ENCODE measurements around the gene PDCL2. TPM values are rescaled to one million over a fixed set of nuclear protein-coding genes. Genes with fewer than 3 reads are reported as not detected.
A peak's percentile ranks its signal among the peaks of the same experiment; 100 is the strongest.
"Not testable (repeated sequence)": the region's sequence is repeated elsewhere in the genome, so short reads cannot be mapped to it uniquely, and the experiment has no call there.

Gene PDCL2
- total RNA-seq, 1 donor: not detected

GRCh38 chr4:55598641-55599040 lies 6.6 kb upstream of the PDCL2 start:
- DNase-seq (ENCODE audit: low read depth in 2 of 3, low spot score in 2 of 3): no peak

GRCh38 chr4:55588160-55588559 lies 3.9 kb downstream of the PDCL2 start:
- no peak for DNase-seq (ENCODE audit: low read depth in 2 of 3, low spot score in 2 of 3)

GRCh38 chr4:55582773-55583172 lies 9.3 kb downstream of the PDCL2 start:
- DNase-seq (ENCODE audit: low read depth in 2 of 3, low spot score in 2 of 3): not testable (repeated sequence)

GRCh38 chr4:55578341-55579010 lies 13.6 kb downstream of the PDCL2 start:
- no peak for DNase-seq (ENCODE audit: low read depth in 2 of 3, low spot score in 2 of 3)

- DNase-seq (ENCODE audit: low read depth in 2 of 3, low spot score in 2 of 3): no peak
These were observed 16.5 kb downstream of the PDCL2 start for GRCh38 chr4:55575513-55575912.

GRCh38 chr4:55574252-55574651 lies 17.8 kb downstream of the PDCL2 start:
- DNase-seq (ENCODE audit: low read depth in 2 of 3, low spot score in 2 of 3): no peak

- no peak for DNase-seq (ENCODE audit: low read depth in 2 of 3, low spot score in 2 of 3)
These were observed 20.2 kb downstream of the PDCL2 start for GRCh38 chr4:55571806-55572205.

GRCh38 chr4:55568905-55569504 lies 23.0 kb downstream of the PDCL2 start:
- no peak for DNase-seq (ENCODE audit: low read depth in 2 of 3, low spot score in 2 of 3)

- peak in 1 of 3 donors; percentile 12 for DNase-seq (ENCODE audit: low read depth in 2 of 3, low spot score in 2 of 3)
These were observed 30.2 kb downstream of the PDCL2 start for GRCh38 chr4:55561889-55562288.

- DNase-seq (ENCODE audit: low read depth in 2 of 3, low spot score in 2 of 3): no peak
These were observed 31.9 kb downstream of the PDCL2 start for GRCh38 chr4:55560096-55560495.

- DNase-seq (ENCODE audit: low read depth in 2 of 3, low spot score in 2 of 3): peak in 2 of 3 donors; percentile 25 to 67
These were observed 37.5 kb downstream of the PDCL2 start for GRCh38 chr4:55554453-55555030.

- peak in 1 of 3 donors; percentile 19 for DNase-seq (ENCODE audit: low read depth in 2 of 3, low spot score in 2 of 3)
These were observed 38.4 kb downstream of the PDCL2 start for GRCh38 chr4:55553441-55554201.

- not testable (repeated sequence) for DNase-seq (ENCODE audit: low read depth in 2 of 3, low spot score in 2 of 3)
These were observed 40.1 kb downstream of the PDCL2 start for GRCh38 chr4:55551964-55552363.

- no peak for DNase-seq (ENCODE audit: low read depth in 2 of 3, low spot score in 2 of 3)
These were observed 42.2 kb downstream of the PDCL2 start for GRCh38 chr4:55549888-55550287.

- DNase-seq (ENCODE audit: low read depth in 2 of 3, low spot score in 2 of 3): no peak
These were observed 44.1 kb downstream of the PDCL2 start for GRCh38 chr4:55547918-55548317.

GRCh38 chr4:55547466-55547770 lies 44.6 kb downstream of the PDCL2 start:
- no peak for DNase-seq (ENCODE audit: low read depth in 2 of 3, low spot score in 2 of 3)

- DNase-seq (ENCODE audit: low read depth in 2 of 3, low spot score in 2 of 3): peak; percentile 81 to 89 (median 87)
These were observed 45.1 kb downstream of the PDCL2 start, which contains the start of gene CLOCK for GRCh38 chr4:55546756-55547465. CLOCK (minus strand) TSS chr4:55546909; CDS start chr4:55482785, 64,124 bp downstream.

GRCh38 chr4:55546506-55546755 lies 45.6 kb downstream of the PDCL2 start:
- DNase-seq (ENCODE audit: low read depth in 2 of 3, low spot score in 2 of 3): no peak

GRCh38 chr4:55545641-55546505 lies 46.2 kb downstream of the PDCL2 start:
- peak; percentile 33 to 72 (median 70) for DNase-seq (ENCODE audit: low read depth in 2 of 3, low spot score in 2 of 3)

- no peak for DNase-seq (ENCODE audit: low read depth in 2 of 3, low spot score in 2 of 3)
These were observed 46.9 kb downstream of the PDCL2 start for GRCh38 chr4:55545151-55545550.

Measured in hematopoietic multipotent progenitor cell (in vitro differentiated cells).